Adipocyte (in vitro differentiated cells): Measurements from ENCODE around the gene SLC35F1.
"Not testable (repeated sequence)": the region's sequence is repeated elsewhere in the genome, so short reads cannot be mapped to it uniquely, and the experiment has no call there.

Experiments used
- DNase-seq: peaks from one replicate; pipeline ENCODE4 v3.0.0-alpha.2; 2015; ENCODE audit warnings: low read depth
- H3K27me3 ChIP-seq: replicated peaks from 2 replicates; pipeline ENCODE4 v1.7.0; 2013; ENCODE audit warnings: mild to moderate bottlenecking, low read length, moderate library complexity; ENCODE audit not compliant: control insufficient read depth, insufficient read depth
- H3K36me3 ChIP-seq: 2 replicates; pipeline ENCODE4 v1.7.0; 2013; ENCODE audit warnings: low read length, mild to moderate bottlenecking, moderate library complexity; ENCODE audit not compliant: control insufficient read depth, insufficient read depth, severe bottlenecking
- H3K4me1 ChIP-seq: 2 replicates; pipeline ENCODE4 v1.7.0; 2013; ENCODE audit warnings: mild to moderate bottlenecking, low read length, moderate library complexity; ENCODE audit not compliant: control insufficient read depth, insufficient read depth
- H3K4me3 ChIP-seq: 2 replicates; pipeline ENCODE4 v1.7.0; 2013; ENCODE audit warnings: mild to moderate bottlenecking, low read length, moderate library complexity
- H3K9ac ChIP-seq: 2 replicates; pipeline ENCODE4 v1.7.0; 2013; ENCODE audit warnings: mild to moderate bottlenecking, low read length, moderate library complexity
- H3K9me3 ChIP-seq: 2 replicates; pipeline ENCODE4 v1.7.0; 2013; ENCODE audit warnings: mild to moderate bottlenecking, low read length, moderate library complexity; ENCODE audit not compliant: control insufficient read depth

SLC35F1 gene

GRCh38 chr6:118016532-118016931 is 109.5 kb downstream of the SLC35F1 start:
- DNase-seq = no peak
- Histone ChIP-seq H3K9me3 (no peaks in the 10 kb centered on the region), H3K9ac (no peak overlapping the region), H3K4me3 (no peak overlapping the region), H3K27me3 (peaks cover 4% of the 10 kb centered on the region), H3K36me3 (no peaks in the 10 kb centered on the region), H3K4me1 (no peaks in the 10 kb centered on the region)

GRCh38 chr6:118017301-118017848 is 110.3 kb downstream of the SLC35F1 start:
- H3K4me1 ChIP-seq = no peaks in the 10 kb centered on the region
- no peak overlapping the region for H3K4me3 ChIP-seq
- H3K9me3 ChIP-seq = no peaks in the 10 kb centered on the region
- H3K9ac ChIP-seq = no peak overlapping the region
- DNase-seq = no peak
- H3K27me3 ChIP-seq = peaks cover 4% of the 10 kb centered on the region
- H3K36me3 ChIP-seq = no peaks in the 10 kb centered on the region

- no peaks in the 10 kb centered on the region for H3K36me3 ChIP-seq
- no peak overlapping the region for H3K4me3 ChIP-seq
- H3K9ac ChIP-seq = no peak overlapping the region
- H3K27me3 ChIP-seq = no peaks in the 10 kb centered on the region
- H3K4me1 ChIP-seq = no peaks in the 10 kb centered on the region
- DNase-seq = no peak
- no peaks in the 10 kb centered on the region for H3K9me3 ChIP-seq
These were observed 116.7 kb downstream of the SLC35F1 start for GRCh38 chr6:118023771-118024170.

GRCh38 chr6:118029967-118030366 is 122.9 kb downstream of the SLC35F1 start:
- Histone ChIP-seq H3K9me3 (peaks cover 6% of the 10 kb centered on the region), H3K4me1 (no peaks in the 10 kb centered on the region), H3K4me3 (no peak overlapping the region), H3K36me3 (no peaks in the 10 kb centered on the region), H3K27me3 (no peaks in the 10 kb centered on the region), H3K9ac (no peak overlapping the region)
- no peak for DNase-seq

- not testable (repeated sequence) for H3K4me1 ChIP-seq, H3K36me3 ChIP-seq, H3K9me3 ChIP-seq, H3K27me3 ChIP-seq, H3K9ac ChIP-seq, DNase-seq, H3K4me3 ChIP-seq
These were observed 130.4 kb downstream of the SLC35F1 start for GRCh38 chr6:118037479-118037878.

- Histone ChIP-seq H3K9ac (no peak overlapping the region), H3K27me3 (no peaks in the 10 kb centered on the region), H3K4me1 (peaks cover 3% of the 10 kb centered on the region), H3K9me3 (no peaks in the 10 kb centered on the region), H3K4me3 (no peak overlapping the region), H3K36me3 (no peaks in the 10 kb centered on the region)
- no peak for DNase-seq
These were observed 135.8 kb downstream of the SLC35F1 start for GRCh38 chr6:118042855-118043254.

- H3K9ac ChIP-seq = no peak overlapping the region
- no peak overlapping the region for H3K4me3 ChIP-seq
- peaks cover 3% of the 10 kb centered on the region for H3K4me1 ChIP-seq
These were observed 137.2 kb downstream of the SLC35F1 start for GRCh38 chr6:118044275-118044674.

GRCh38 chr6:118054082-118054481 is 147.0 kb downstream of the SLC35F1 start:
- Histone ChIP-seq H3K4me1 (no peaks in the 10 kb centered on the region), H3K4me3 (no peak overlapping the region), H3K9me3 (no peaks in the 10 kb centered on the region), H3K9ac (no peak overlapping the region), H3K36me3 (no peaks in the 10 kb centered on the region), H3K27me3 (no peaks in the 10 kb centered on the region)
- no peak for DNase-seq

More at GRCh38 chr6:118044275-118044674, 137.2 kb downstream of the SLC35F1 start:
- no peak for DNase-seq
- Histone ChIP-seq H3K9me3 (no peaks in the 10 kb centered on the region), H3K36me3 (no peaks in the 10 kb centered on the region), H3K27me3 (no peaks in the 10 kb centered on the region)

GRCh38 chr6:118061666-118062065 is 154.6 kb downstream of the SLC35F1 start:
- Histone ChIP-seq H3K4me1 (no peaks in the 10 kb centered on the region), H3K36me3 (no peaks in the 10 kb centered on the region), H3K4me3 (no peak overlapping the region), H3K27me3 (no peaks in the 10 kb centered on the region), H3K9ac (no peak overlapping the region), H3K9me3 (peaks cover 4% of the 10 kb centered on the region)
- DNase-seq = no peak

GRCh38 chr6:118080547-118080946 is 173.5 kb downstream of the SLC35F1 start:
- no peaks in the 10 kb centered on the region for H3K9me3 ChIP-seq
- H3K4me1 ChIP-seq = no peaks in the 10 kb centered on the region
- DNase-seq = no peak
- H3K27me3 ChIP-seq = no peaks in the 10 kb centered on the region
- H3K9ac ChIP-seq = no peak overlapping the region
- no peak overlapping the region for H3K4me3 ChIP-seq
- H3K36me3 ChIP-seq = no peaks in the 10 kb centered on the region

- H3K4me3 ChIP-seq = no peak overlapping the region
- no peaks in the 10 kb centered on the region for H3K4me1 ChIP-seq
- H3K9ac ChIP-seq = no peak overlapping the region
- no peaks in the 10 kb centered on the region for H3K9me3 ChIP-seq
- H3K27me3 ChIP-seq = no peaks in the 10 kb centered on the region
- DNase-seq = no peak
- H3K36me3 ChIP-seq = no peaks in the 10 kb centered on the region
These were observed 176.6 kb downstream of the SLC35F1 start for GRCh38 chr6:118083711-118084110.

GRCh38 chr6:118085665-118086064 is 178.6 kb downstream of the SLC35F1 start:
- Histone ChIP-seq H3K9ac (no peak overlapping the region), H3K4me3 (no peak overlapping the region), H3K36me3 (no peaks in the 10 kb centered on the region), H3K4me1 (no peaks in the 10 kb centered on the region), H3K9me3 (no peaks in the 10 kb centered on the region), H3K27me3 (no peaks in the 10 kb centered on the region)
- DNase-seq = no peak
